NCI-H2227 (cell line): Measurements from ENCODE around the gene HGF.

Experiments
- DNase-seq: peaks from one replicate; lab custom pipeline; 2025; ENCODE audit not compliant: unreplicated experiment; lab: John Stamatoyannopoulos, UW

The HGF gene

DNA sequence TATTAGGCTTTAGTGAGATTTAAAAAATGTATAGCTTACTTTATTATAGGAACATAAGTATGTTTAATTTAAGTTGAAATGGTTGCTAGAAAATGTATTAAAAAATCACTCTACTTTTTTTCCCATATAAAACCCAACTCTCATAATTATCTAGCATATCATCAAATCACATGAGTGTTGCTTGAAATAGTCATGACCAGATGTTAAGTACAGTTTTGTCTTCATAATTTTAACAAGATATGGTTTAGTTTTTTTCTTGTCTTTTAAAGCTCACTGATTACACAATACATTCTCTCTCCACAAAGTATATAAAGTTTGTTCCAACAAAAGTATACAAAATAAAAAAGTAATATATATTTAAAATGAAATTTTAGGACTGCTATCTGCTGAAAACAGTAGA is 82.8 kb downstream of the HGF start:
- no peak for DNase-seq

DNA sequence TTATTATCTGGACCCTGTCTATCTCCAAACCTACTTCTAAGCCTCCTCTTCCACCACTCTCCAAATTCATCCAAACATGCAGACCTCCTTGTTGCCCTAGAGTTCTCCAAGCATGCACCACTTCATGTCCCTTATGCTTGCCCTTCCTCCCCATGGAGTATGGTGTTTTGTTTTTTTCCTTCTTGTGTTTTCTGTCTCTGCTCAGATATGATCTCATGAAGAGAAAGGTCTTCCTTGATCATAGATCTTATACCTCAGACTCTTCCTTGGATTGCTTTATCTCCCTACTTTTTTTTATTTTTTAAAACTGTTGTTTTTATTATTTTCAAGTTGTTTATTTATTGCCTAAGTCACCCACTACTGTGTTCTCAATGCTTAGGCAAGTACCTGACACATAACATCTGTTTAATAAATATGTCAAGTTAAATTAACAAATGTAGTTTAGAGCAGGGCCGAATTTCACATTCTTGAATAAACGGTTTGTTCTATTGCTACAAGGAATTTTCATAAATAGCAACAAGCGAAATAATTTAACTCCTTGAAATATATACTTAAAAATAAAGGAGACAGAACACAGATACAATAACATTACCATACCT is 84.5 kb downstream of the HGF start:
- DNase-seq, result no peak

DNA sequence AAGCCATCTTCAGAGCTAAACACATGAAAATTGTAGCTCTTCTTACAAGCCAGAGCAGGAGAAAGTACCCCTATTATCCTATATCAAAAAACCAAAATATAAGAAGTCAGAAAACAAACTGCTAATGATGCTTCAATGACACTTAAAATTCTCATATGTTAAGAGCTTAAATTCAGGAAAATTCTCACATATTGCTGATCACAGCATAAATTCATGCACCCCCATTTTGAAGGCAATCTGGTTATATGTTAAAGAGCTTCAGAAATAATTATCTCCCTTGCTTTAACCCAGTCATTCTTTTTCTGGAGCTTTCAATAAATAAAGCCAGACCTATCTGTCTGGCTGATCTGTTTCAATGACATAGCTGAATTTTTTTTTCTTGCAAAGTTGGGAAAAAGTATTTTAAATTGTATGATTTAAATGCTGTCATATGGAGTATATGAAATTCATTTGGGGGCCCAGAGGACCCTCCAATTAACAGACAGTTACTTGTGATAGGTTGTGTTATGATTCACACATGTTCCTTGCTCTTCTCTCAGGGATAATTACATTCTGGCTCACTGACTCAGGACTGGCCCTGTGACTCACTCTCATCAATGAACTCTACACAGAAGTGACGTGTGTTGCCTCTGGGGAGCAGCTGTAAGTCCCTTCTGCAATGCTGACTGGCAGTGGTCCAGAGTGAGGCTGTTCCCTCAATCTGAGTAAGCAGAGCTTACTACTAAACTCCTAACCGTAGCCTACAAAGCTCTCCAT is 85.2 kb downstream of the HGF start:
- DNase-seq, result peak; percentile 57

DNA sequence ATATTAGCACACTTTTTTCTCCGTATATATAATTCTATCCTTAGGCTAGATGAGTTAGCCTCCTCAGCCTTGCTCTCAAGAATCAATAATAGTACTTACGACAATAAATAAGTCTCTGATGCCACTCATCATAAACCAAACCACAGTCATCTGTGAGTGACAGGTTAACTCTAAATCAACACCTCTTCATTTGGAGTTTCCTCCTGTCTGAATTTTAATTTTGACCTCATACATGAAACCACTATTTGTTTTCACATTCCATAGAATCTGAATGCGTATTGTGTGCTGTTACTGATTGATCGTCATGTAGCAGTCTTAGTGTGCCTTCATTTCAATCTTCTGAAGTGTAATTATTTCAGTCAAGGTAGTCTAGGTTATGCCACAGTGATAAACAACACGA is 85.8 kb downstream of the HGF start:
- DNase-seq, result no peak

GRCh38 chr7:81682873-81683272 is 87.0 kb downstream of the HGF start:
- DNase-seq, result no peak

- no peak for DNase-seq
These were observed 89.7 kb downstream of the HGF start for GRCh38 chr7:81680120-81680519.

- no peak for DNase-seq
These were observed 93.0 kb downstream of the HGF start for GRCh38 chr7:81676813-81677212.

DNA sequence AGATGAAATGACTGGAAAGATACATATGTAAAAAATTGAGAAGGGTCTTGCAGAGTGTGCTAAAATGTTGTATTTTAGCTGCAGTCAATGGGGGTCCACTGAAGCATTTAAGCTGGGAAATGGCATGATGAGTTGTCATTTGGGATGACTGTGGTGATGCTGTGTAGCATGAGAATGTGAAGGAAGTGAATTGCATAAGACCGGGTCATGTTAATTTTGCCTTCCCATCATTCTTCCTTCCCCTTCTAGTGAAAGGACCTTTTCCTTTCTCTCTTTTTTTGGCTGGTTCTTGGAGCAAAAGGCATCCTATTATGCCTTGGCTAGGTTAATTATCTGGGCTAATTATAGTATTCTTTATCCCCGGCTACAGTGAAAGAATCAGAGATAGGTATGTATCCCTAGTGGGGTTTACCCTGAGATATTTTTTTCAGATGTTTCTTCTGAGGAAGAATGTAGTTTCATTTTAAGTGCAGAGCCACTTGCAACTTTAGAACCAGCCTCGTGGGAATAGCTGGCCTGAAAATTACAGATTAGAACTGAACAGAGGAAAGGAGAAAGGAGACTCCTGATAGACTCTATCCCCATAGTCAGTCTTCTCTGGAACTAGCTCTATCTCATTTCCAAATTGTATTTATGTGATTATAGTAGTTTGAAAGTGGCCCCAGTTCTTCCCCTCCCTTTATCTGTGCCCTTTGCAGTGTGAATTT is 93.6 kb downstream of the HGF start:
- DNase-seq, result no peak

DNA sequence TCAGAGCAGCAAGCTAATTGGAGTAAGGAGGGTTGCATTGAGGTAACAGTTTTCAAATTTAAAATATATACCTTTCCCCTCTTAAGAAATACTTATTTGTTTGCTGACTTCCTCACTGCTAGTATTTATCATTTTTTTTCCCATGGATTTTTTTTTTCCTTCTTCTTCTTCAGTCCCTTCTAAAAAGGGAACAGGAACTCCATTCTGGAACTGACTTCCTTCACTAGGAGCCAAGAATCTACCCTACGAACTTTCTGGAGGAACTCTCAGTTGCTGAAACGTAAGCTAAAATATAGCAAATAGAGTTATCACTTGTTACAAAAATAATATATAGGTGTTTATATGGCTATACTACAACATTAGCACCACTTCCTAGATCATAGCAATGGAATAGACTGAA is 95.4 kb downstream of the HGF start:
- DNase-seq, result no peak

GRCh38 chr7:81672872-81673271 is 97.0 kb downstream of the HGF start:
- no peak for DNase-seq

DNA sequence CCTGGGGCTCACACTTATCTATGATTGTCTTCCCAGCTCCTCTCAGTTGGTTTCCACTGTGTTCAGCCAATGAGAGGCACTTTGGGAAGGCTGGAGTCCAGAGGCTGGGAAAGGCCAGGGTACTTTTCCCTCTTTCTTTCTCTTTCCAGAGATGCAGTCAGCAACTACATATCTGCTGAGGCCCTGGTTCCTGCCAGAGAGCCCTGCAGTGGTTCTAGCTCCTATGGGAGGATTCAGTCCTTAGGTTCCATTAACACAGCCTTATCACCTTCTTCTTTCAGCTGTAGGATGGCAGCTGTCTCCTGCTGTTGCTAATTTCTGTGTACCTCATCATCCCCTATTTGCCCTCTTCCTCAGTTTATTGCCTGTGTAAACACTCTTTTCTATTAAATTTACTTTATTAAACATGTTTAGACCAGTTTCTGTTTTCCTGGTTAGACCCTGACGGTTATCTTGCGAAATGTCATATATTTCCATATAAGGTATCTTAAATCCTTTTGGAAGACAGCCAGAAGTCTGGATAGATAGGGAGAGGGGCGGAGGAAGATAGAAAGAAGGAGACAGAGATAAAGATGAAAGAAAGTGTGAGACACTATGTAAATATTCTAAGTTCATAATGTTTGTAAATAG is 100.3 kb downstream of the HGF start:
- DNase-seq, result no peak

- no peak for DNase-seq
These were observed 103.6 kb downstream of the HGF start for GRCh38 chr7:81666209-81666608.

DNA sequence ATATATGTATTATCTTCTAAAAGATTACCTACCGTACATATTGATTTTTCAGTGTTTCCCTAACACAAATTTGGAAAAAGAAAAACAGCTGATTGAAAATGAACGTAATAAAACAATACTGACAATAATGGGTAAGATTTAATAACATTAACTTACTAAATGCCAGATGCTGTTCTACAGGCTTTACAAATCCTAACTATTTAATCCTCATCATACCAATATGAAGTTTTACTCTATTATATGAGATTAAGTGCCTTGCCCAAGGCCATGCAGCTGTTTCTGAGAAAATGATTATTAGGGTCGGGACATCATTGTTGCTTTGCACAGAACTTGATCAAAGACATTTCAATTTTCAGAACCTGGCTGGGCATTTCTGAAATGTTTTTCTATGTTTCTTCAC is 104.6 kb downstream of the HGF start:
- no peak for DNase-seq

- no peak for DNase-seq
These were observed 105.5 kb downstream of the HGF start for GRCh38 chr7:81664304-81664703.

DNA sequence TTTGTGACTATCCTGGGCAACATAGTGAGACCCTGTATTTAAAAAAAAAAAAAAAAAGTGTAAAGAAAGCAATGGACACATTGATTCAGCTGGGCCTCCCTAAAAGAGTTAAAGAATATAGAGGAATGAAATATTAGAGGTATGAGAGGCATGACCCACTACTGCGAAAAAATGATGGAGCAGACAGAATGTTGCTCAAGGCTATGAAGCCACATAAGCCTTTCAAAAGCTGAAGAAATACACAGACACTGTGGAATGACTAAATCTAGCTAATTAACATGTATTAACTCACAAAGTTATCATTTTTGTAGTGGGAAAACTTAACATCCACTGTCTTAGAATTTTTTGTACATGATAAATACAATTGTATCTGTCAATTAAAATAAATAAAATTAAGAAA is 107.3 kb downstream of the HGF start:
- DNase-seq, result no peak

DNA sequence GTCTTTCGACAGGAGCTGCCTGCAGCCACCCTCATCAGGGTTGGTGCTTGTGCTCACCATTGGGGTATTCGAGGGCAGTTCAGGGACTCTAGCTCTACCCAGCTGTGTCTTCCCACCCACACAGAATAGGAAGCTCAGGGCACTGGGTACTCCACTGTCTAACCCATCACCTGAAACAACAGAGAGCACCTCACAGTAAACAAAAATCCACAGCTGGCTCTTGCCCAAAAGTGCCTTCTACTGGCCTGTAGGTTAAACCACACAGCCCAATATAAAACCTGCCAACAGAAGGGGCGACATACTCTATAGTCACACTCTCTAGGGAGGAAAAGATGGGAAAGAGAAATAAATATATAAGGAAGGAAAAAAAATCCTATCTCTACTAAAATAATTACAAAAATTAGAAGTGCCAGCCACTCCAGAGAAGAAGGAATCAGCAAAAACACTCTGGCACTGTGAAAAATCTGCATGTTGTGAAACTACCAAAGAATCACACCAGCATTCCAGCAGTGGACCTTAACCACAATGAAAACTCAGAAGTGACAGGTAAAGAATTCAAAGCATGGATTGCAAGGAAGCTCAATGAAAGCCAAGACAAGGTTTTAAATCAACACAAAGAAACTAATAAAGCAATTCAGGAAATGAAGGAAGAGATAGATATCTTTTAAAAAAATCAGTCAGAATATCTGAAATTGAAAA is 110.0 kb downstream of the HGF start:
- DNase-seq, result no peak

DNA sequence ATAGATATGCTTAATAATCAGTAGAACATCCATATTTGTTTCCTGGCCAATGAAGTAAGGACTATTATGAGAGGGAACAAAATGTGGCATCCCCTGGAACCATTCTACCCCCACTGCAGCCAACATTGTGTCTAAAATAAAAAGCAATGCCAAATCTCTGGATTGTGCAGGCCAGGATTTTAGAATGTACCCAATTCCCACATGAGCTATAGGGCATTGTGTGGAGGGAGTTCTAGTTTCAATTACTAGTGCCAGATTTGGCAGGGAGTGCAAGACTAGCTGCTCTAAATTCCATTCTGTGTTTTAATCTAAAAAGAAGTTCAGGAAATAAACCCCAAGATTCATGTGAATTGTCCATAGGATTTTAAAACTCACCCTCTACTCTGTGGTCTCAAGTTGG is 112.3 kb downstream of the HGF start:
- DNase-seq, result no peak

- no peak for DNase-seq
These were observed 114.6 kb downstream of the HGF start for GRCh38 chr7:81655271-81655670.

DNA sequence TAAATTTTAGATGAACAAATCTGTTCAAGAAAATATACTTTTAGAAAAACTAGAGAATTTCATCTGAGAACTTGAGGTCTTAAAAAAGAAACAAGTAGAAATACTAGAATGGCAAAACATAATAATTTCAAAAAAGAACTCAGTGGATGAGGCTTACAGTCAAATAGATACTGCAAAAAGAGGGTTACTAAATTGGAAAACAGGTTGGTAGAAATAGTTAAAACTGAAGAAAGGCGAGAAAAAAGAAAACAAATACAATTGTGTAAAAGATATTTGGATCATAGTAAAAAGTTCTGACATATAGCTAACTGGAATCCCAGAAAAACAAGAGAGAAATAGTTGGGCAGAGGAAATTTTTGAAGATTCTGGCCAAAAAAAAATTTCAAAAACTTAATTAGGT is 117.6 kb downstream of the HGF start:
- DNase-seq, result no peak
